Measurements from ENCODE around the gene MICAL2.

- no peak for TF ChIP-seq CTCF (IDR thresholded peaks at IDR 0.05)
- no peak for TF ChIP-seq POLR2A (IDR thresholded peaks at IDR 0.05)
- no peak for TF ChIP-seq POLR2AphosphoS5 (IDR thresholded peaks at IDR 0.05)
Observed at GRCh38 chr11:12179531-12179930, 69.1 kb downstream of the MICAL2 start.
